GM19324 (cell line): Measurements from ENCODE around the gene JAKMIP1.

Experiments
- ATAC-seq: cut with Tn5 transposase; IDR thresholded peaks from one replicate; pipeline ENCODE4 v1.9.1; 2021; ENCODE audit warnings: mild to moderate bottlenecking, moderate library complexity; ENCODE audit not compliant: unreplicated experiment, low FRiP score

JAKMIP1 gene

DNA sequence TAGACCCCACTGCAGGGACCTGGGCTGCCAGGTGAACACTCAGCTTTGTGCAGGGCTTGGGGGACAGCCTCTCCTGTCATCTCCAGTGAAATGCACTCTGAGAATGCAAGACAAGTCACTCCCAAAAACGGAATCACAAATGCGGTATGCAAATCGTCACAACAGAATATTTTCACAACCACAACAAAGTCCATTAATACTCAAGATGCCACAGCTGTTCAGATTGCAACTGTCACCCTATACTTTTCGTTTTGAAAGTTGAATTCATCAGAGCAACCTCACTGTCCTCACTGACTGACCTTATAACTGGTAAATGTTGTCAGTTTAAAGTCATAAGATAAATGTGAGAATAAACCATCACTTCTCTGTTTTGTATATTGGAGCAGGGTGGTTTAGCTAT lies 16.6 kb downstream of the JAKMIP1 start:
- ATAC-seq = peak; percentile 47

DNA sequence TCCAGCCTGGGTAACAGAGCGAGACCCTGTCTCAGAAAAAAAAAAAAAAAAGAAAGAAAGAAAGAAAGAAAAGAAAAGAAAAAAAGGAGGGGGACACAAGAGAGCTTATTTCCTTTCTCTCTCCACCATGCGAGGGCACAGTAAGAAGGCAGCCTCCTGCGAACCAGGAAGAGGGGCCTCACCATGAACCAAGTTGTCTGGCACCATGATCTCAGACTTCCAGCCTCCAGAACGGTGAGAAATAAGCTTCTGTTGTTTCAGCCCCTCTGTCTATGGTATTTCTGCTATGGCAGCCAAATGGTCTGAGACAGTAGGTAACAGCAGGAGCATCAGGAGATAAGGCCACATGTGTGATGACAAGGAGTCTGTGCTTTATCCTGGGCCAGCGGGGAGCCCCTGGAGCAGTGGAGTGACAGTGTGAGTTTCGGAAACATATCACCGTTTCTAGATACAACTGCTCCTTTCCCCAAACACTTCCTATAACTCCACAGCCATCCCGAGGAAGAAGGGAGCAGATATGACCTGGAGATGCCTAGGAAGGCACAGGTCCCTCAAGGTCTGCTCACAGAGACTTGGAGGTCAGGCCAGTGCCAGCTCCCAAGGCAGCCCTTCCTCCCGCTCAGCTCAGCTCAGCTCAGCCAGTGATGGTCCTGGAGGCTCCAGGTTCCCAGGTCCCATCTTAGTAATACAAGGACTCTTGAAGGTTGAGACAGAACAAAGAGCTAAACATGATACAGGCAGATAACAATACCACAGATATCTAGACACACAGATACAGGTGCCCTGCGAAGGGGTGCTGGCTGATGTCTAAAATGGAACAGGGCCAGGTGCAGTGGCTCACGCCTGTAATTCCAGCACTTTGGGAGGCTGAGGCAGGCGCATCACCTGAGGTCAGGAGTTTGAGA lies 17.7 kb downstream of the JAKMIP1 start:
- ATAC-seq = no peak

DNA sequence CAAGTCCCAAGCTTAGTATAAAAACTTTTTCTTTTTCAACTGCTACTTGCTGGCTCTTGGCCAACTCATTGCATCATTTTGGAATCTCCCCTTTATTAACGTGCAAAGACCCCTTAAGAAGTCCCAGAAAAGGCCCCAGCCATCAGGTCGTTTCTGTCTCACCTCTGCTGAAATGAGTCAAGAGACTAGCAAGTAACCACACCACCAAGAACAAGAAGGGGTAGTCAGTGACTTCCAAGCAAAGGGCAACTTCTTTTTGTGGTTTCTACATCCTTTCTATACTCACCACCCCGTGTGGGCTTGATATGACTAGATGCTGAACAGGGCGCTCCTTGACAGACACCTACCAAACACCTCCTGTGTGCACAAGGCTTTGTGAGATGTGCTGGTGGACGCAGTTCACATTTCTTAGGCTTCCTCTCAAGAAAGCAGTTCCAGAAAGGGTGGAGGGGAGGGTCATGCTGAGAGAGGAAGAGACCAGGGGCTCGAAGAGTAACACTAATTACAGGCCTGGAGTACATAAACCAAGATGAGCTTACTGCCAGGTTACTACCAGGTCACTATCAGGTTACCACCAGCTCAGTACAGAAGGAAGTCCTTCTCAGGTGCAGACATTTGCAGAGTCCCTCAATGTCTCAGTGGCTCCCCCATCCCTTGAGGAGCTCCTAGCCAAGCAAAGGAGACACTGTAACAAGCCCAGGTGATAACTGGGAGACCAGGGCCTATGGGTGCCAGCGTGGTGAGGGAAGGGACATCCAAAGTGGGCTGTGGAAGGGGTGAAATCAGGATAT lies 19.3 kb downstream of the JAKMIP1 start:
- peak; percentile 60 for ATAC-seq

DNA sequence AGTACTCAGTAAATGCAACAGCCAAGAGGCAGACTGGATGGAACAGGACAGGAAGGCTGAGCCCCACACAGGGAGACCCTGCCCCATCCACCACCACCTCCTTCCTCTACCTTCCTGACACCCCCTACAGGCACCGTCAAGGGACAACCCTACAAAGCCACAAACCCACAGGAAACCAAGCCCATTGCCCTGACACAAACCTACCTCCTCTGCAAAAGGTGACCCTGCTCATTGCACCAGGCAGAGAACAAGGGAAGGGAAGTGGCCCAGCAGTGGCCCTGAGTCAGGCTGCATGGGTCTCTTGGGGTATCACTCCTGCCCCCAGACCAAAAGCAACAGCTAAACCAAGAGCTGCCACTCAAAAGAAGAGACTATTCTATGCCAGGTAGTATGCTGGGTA lies 21.0 kb downstream of the JAKMIP1 start:
- ATAC-seq = no peak

DNA sequence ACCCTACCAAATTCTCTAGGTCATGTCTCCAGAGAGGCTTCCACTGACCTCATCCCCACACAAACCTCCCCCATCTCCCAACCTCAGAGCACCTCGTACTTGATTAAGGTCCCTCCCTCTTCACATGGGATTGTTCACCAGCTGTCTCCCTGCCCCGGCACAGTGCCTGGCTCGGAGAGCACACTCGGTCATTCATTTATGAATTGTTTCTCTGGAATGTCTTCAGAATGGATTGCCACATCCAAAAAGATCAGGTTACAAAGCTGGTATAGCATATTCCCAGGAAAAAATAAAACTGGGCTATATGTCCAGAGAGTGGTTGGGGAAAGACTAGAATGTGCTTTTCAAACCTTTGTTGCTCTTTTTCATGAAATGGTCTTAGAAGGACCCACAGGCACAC lies 21.6 kb downstream of the JAKMIP1 start:
- no peak for ATAC-seq

DNA sequence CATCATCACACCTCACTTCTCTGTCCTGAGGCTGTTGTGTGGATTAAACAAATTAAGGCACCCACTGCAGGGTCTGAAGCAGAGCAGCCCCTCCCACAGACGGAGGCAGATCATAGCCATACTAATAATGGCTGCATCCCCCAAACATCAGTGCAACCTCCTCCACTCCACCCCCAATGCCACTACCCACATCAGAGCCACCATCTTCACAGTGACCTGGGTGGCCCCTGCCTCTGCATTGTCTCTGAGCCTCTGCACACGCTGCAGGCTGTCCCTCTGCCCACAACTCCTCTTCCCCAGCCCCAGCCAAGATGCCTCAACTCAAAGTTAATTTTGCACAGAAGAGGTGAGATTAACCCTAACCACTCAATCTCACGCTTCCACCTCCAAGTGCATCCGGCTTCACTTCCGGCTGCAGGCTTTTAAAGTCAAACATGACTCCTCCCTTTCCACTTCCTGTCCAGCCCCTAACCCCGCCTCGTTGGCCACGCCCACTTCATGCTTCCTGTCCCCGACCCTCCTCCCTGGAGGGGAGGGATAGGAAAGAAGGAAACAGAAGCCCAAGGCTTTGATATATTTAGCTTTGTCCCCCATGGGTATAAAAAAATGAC lies 22.7 kb downstream of the JAKMIP1 start:
- ATAC-seq = no peak

DNA sequence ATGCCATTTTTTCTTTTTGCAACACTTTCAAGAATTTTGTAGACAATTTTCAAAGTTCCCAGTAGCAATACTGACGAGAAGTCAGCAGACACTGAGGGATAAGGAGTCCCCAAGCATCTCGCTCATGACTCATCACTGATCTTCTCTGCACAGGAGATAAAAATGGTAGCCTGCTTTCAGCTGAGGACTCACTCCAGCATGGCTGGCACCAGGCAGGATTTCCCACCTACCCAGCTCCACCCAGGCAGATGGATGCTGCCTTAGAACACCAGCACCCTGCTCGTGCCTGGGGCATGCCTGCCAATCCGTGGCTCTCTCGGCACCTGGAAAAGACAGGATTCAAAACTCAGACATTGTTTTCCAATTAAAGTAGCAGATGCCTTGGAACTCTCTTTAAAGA lies 24.9 kb downstream of the JAKMIP1 start:
- ATAC-seq = no peak

DNA sequence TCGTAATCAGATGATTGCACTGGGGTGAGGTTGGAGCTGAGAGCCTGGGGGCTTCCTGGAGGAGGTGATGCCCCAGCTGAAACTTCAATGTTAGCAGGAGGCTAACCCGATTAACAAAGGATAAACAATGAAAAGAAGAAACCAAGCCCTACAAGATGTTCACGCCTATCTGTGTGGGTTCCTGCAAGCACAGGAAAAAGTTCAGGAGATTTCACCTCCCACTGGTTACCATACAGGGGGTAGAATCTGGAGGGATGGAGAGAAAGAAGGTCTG lies 27.5 kb downstream of the JAKMIP1 start:
- ATAC-seq = no peak

DNA sequence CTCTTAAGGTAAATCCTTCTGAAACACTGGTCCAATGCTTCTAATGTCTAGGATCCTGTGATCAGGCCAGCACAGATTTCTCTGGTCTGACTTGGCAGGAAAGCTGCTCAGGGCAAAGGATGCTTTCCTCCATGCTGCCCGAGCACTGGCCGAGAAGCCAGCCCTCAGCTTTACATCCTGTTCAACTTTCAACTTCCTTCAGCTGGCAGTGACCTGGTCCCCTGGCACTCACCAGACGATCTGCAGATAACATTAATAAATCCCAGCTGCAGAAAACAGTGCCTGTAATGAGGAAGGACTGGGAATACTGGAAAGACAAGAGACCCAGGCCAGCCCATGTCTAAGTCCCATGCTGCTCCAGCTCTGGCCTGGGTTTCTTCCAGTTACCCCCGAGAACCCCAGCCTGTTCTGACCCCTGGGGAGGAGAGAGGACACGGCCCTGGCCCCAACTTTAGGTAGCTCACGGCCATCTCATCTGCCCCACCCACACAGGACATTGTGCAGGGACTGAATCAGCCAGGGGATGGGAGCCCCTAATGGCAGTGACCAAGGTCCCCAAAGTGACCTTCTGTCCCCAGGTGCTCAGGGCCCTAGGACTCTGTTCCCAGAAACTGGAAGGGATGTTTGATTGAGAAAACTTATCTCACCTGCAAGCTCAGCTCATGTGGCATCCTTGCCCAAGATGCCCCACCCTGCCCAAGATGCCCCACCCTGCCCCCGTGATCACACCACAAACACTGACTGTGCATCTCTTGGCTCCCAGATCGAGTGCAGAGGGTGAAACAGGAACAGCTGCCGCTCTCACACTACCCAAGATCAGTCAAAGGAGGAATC lies 28.0 kb downstream of the JAKMIP1 start:
- ATAC-seq = no peak

DNA sequence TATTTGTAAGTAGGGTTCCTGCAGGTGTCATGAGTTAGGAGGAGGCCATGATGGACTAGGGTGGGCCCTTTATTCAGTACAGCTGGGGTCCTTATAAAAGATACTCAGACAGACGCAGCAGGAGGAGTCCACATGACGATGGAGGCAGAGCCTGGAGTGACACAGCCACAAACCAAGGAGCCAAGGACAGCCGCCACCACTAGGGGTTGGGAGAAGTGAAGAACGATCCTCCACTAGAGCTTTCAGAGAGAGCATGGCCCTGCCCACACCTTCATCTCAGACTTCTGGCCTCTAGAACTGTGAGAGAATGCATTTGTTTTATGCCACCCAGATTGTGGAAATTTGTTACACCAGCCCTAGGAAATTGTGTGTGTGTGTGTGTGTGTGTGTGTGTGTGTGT lies 31.1 kb downstream of the JAKMIP1 start:
- ATAC-seq = no peak

DNA sequence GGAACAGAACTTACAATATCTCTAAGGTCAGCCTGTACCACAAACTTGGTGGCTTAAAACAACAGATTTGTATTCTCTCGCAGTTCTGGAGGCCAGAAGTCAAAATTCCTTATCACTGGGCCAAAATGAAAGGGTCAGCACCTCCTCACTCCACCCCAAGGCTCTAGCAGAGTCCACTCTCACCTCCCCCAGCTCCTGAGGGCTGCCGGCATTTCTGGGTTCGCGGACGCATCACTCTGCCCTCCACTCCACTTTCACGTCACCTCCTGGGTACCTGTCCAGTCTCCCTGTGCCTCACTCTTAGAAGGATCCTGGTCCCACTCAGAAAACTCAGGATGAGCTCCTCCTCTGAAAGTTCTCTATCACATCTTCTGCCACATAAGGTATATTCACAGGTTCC lies 34.6 kb downstream of the JAKMIP1 start:
- no peak for ATAC-seq

DNA sequence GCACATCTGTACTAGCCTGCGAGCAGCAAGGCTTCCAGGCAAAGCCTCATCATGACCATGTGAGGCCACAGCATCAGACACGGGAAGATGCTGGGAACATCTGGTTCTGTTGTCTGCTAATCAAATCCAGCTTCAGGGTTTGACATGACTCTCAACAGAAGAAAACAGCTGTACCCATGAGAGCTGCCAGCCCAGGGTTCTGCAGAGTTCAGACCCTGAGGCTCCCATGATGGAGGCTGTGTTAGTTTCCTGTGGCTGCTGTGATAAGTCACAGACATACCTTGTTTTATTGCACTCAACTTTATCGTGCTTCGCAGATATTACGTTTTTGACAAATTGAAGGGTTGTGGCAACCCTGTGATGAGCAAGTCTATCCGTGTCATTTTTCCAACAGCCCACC lies 37.5 kb downstream of the JAKMIP1 start:
- no peak for ATAC-seq

DNA sequence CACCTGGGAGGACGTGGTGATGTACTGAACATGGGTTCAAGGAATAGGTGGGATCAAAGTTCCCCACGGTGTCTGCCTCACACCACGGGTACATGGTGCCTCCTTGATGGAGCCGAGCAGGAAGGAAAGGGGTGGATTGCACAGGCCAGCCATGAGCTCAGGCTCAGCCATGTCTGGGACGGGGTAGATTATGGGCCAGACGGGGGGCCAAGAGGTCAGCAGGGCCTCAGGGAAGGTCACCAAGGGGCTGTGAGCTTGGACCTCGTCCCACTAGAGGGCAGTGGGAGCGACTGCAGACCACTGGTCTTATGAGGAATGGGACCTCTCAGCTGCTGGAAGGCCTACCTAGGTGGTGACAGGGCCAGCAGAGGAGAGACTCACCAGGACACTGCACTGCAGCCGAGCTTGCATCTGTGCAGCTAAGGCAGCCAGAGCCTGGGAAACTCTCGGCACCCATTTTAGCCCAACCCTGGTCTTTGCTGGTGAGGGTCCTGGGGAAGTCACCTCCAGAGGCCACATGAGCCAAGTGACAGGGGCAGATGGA lies 38.4 kb downstream of the JAKMIP1 start:
- no peak for ATAC-seq

DNA sequence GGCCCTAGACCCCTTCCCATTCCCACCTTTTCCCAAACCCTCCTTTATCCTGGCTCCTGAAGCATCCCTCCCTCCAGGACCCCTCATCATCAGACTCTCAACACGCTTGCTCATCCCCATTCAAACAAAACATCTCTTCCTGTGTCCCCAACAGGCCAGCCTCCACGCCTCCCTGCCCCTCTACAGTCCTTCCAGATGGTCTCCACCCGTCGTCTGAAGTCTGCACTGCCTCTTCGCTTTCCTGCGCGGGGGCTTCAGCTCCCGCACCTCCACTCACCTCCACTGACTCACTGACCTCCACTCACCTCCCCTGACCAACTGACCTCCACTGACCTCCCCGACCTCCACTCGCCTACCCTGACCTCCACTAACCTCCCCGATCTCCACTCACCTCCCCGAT lies 39.8 kb downstream of the JAKMIP1 start:
- no peak for ATAC-seq

DNA sequence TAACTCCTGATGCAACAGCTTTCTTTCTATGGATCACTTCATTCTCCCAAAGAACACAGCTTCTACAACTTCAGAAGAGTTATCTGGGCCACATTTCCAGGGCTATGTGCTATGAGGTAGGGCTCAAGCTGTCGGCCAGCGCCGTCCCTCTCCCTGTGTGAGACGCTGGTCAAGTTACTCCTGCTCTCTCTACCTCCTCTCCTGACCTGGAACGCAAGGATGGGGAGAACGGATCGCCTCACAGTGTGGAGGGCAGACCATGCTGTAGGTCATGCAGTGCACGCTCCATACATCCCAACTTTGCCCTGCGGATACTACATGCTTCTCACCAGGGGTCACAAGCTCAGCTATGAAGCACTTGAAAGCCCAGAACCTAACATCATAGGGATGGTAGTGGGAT lies 42.4 kb downstream of the JAKMIP1 start:
- no peak for ATAC-seq

DNA sequence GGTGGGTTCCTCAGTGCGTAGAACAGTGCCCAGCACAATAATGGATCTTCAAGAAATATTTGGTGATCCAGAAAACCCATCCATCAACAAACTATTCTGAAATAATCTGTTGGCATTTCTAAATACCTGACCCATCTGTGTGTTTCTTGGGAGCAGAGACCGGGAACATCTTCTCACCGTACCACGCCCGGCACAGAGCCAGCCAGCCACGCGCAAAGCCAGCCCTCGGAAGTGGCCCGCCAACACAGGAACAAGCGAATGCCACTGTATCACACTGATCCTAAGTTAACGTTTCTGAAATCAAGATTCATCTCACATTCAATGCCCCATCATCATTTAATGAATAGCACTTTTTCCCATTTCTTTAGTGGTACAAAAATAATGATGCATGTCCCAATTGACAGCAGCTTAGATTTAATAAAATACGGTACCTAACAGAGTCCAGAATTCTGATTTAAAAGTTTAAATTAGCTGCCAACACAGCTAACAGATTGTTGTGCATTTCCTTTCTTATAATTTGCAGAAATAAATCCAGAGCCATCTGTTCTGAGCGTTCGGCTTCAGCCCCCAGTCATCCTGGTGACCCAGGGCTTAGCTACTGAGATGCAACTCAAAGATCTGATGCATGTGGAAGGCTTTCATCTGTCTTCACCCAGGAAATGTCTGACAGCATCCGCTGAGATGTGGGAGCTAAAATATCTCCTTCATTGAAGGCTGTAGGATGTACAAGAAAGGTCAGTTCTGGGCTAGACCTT lies 44.2 kb downstream of the JAKMIP1 start:
- ATAC-seq = no peak

DNA sequence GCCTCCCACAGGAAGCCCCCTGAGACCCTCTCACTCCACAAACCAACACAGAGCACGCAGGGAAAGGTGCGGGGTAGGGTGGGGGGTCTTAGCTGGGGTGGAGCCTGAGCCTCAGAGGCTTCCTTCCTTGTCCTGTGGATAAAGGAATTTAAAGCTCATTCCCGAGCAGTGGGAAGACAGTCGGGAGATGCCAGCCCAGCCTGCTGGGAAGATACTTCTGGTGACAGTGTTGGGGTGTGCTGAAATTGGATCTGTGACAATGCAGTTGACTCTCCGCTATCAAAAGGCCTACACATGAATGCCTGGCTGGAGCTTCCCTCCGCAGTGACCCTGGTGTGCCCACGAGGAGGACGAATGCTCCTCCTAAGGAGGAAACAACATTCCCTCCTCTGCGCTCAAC lies 45.5 kb downstream of the JAKMIP1 start:
- ATAC-seq = no peak

DNA sequence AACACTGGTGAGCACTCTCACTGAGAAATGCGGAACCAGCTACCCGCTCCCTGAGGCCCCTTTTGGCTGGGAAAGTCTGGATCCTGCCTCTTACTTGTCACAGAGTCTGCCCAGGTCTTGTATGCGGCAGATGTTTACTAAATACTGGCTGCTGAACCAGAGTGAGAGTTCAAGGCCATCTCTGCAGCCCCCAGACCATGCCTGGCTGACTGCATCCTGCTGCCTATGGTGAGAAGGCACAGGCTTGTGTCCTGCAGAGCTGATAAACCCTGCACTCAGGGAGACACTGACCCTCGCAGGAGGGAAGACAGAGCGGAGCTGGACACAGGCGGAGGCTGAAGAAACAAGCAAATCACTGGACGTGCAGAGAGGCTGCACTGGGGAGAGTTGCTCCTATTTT lies 46.5 kb downstream of the JAKMIP1 start:
- no peak for ATAC-seq

DNA sequence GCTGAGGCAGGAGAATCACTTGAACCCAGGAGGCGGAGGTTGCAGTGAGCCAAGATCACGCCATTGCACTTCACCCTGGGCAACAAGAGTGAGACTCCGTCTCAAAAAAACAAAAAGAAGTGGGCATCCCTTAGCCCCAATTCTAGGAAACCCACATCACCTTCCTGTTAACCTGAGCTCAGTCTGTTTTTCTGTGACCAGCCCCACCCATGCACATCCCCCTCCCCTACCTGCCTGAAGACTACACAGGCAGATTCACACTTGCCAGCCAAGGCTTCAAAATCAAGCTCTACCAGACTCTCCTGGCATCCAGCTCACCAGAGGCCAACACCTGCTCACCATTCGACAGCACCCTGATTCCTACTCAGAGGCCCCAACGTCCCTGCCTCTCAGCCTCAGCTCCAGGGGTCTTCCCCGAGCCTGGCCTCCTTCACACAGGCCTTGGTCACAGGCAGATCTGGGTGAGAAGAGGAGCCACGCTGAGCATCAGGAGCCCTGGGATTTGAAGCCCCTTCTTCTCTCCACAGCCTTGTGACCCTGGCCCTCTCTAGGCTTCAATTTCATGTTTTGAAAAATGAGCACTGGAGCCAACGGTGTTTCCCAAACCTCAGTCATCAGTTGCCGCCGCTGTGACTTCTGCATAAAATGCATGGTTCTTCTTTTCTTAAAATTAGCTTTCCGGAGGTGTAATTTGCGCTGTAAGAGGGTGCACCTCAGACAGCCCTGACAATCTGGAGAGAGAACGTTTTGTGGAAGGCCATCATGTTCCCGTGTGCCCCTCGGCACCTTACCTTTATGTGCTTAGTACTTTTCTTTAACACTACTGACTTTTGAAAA lies 47.3 kb downstream of the JAKMIP1 start:
- no peak for ATAC-seq
